T-helper 2 cell treated with Interferon-gamma antibody and Interleukin-4, amounts not matched to agents 5 μg/mL and 100 μg/mL, for 36 hours (primary cell): ENCODE measurements around the gene MAFB.

Experiments
- DNase-seq: peaks from one replicate; pipeline ENCODE4 v3.0.0; 2021; ENCODE audit warnings: low spot score
- H3K27ac Mint-ChIP-seq: one replicate; pipeline ENCODE4 v1.8.0; 2021; ENCODE audit warnings: mild to moderate bottlenecking, mixed read lengths
- H3K27me3 Mint-ChIP-seq: one replicate; pipeline ENCODE4 v1.8.0; 2021; ENCODE audit warnings: low read depth, mixed read lengths
- H3K36me3 Mint-ChIP-seq: one replicate; pipeline ENCODE4 v1.8.0; 2021; ENCODE audit warnings: low read depth, mixed read lengths
- H3K4me1 Mint-ChIP-seq: one replicate; pipeline ENCODE4 v1.8.0; 2021; ENCODE audit warnings: low read depth, mixed read lengths
- H3K4me3 Mint-ChIP-seq: one replicate; pipeline ENCODE4 v1.8.0; 2022; ENCODE audit warnings: mild to moderate bottlenecking, moderate library complexity, mixed read lengths
- H3K9me3 Mint-ChIP-seq: one replicate; pipeline ENCODE4 v1.8.0; 2021; ENCODE audit warnings: mixed read lengths

Gene MAFB

DNA sequence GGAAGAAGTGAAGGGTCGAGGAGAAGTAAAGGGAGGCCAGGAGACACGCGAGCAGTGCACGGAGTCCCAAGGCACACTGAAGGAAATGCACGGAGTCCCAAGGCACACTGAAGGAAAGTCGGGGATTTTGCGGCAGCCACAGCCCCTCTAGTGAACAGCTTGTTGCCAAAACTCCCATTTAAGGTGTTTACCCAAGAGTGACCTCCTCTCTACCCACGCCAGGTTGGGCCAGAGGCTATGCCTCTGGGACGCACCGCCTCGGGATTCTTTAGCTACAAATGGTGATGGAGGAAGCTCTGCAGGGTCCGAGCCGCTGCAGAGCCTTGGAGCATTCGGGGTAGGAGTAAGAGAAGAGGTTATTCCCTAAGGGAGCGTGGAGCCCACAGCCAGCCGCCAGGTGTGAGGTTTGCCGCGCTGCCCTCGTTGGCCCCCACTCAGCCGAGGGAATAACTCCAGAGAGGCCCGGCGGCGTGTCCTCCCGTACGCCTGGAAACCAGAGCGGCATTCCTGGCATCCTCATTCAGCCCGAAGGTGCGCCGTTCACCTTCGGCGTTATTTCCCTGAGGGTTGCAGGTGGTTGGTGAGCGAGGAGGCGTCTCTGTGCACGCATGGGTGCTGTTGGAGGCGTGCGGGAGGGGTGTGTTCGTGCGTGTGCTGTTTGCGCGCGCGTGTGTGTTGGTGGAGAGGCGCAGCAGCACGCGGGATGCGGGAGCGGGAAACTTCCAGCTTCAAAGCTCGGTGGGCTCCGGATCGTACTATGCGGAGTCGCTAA lies 3.4 kb upstream of the MAFB start:
- no peaks in the 10 kb centered on the region for H3K36me3 Mint-ChIP-seq
- H3K4me1 Mint-ChIP-seq: peaks cover 5% of the 10 kb centered on the region
- H3K27ac Mint-ChIP-seq: no peak overlapping the region
- DNase-seq: no peak
- H3K27me3 Mint-ChIP-seq: peaks cover 85% of the 10 kb centered on the region
- H3K4me3 Mint-ChIP-seq: no peak overlapping the region
- H3K9me3 Mint-ChIP-seq: no peaks in the 10 kb centered on the region

GRCh38 chr20:40691566-40692239 lies 2.7 kb upstream of the MAFB start:
- H3K27ac Mint-ChIP-seq: no peak overlapping the region
- peaks cover 85% of the 10 kb centered on the region for H3K27me3 Mint-ChIP-seq
- no peak overlapping the region for H3K4me3 Mint-ChIP-seq
- no peaks in the 10 kb centered on the region for H3K36me3 Mint-ChIP-seq
- no peaks in the 10 kb centered on the region for H3K9me3 Mint-ChIP-seq
- no peak for DNase-seq
- H3K4me1 Mint-ChIP-seq: peaks cover 5% of the 10 kb centered on the region

- Mint-ChIP-seq H3K4me3 (no peak overlapping the region), H3K27me3 (peaks cover 86% of the 10 kb centered on the region), H3K4me1 (peaks cover 5% of the 10 kb centered on the region), H3K9me3 (no peaks in the 10 kb centered on the region), H3K27ac (no peak overlapping the region), H3K36me3 (no peaks in the 10 kb centered on the region)
- no peak for DNase-seq
Observed at GRCh38 chr20:40690836-40691565, 2.0 kb upstream of the MAFB start.

- Mint-ChIP-seq H3K4me3 (peak overlapping the region; percentile 79), H3K27ac (no peak overlapping the region)
Observed at GRCh38 chr20:40689943-40690835, 1.2 kb upstream of the MAFB start.

DNA sequence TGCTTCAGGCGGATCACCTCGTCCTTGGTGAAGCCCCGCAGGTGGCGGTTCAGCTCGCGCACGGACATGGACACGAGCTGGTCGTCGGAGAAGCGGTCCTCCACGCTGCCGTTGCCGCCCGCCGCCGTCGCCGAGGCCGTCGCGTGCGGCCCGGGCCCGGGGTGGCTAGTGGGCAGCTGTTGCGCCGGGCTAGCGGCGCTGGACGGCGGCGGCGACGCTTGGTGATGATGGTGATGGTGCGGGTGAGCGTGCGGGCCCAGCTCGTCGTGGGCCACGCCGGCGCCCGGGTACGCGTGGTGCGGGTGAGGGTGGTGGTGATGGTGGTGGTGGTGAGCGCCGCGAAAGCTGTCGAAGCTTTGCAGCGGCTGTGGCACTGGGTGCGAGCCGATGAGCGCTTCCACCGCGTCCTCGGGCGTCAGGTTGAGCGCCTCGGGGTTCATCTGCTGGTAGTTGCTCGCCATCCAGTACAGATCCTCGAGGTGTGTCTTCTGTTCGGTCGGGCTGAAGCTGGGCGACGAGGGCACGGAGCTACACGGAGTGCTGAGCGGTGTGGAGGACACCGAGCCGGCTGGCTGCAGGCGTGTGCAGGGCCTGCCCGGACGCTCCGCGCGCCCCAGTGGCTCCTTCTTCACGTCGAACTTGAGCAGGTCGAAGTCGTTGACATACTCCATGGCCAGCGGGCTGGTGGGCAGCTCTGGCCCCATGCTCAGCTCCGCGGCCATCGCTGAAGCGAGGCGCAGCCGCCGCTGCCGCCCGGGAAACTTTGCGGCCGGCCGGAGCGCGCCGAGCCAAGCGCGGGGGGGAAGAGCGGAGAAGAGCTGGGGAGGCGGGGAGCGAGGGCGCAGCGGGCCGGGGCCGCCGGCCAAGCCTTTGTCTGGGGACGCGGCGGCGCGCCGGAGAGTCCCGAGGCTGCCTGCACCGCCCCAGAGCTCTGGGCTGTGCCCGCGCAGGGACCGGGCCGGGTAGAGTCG lies 622 bp downstream of the MAFB start:
- no peak overlapping the region for H3K27ac Mint-ChIP-seq
- peak overlapping the region; percentile 55 for H3K4me3 Mint-ChIP-seq
- no peaks in the 10 kb centered on the region for H3K9me3 Mint-ChIP-seq
- peaks cover 88% of the 10 kb centered on the region for H3K27me3 Mint-ChIP-seq
- no peak for DNase-seq
- no peaks in the 10 kb centered on the region for H3K36me3 Mint-ChIP-seq
- peaks cover 5% of the 10 kb centered on the region for H3K4me1 Mint-ChIP-seq

More at GRCh38 chr20:40689943-40690835, 1.2 kb upstream of the MAFB start:
- peaks cover 87% of the 10 kb centered on the region for H3K27me3 Mint-ChIP-seq
- H3K4me1 Mint-ChIP-seq: peaks cover 5% of the 10 kb centered on the region
- H3K36me3 Mint-ChIP-seq: no peaks in the 10 kb centered on the region
- no peaks in the 10 kb centered on the region for H3K9me3 Mint-ChIP-seq
- DNase-seq: peak; percentile 75

DNA sequence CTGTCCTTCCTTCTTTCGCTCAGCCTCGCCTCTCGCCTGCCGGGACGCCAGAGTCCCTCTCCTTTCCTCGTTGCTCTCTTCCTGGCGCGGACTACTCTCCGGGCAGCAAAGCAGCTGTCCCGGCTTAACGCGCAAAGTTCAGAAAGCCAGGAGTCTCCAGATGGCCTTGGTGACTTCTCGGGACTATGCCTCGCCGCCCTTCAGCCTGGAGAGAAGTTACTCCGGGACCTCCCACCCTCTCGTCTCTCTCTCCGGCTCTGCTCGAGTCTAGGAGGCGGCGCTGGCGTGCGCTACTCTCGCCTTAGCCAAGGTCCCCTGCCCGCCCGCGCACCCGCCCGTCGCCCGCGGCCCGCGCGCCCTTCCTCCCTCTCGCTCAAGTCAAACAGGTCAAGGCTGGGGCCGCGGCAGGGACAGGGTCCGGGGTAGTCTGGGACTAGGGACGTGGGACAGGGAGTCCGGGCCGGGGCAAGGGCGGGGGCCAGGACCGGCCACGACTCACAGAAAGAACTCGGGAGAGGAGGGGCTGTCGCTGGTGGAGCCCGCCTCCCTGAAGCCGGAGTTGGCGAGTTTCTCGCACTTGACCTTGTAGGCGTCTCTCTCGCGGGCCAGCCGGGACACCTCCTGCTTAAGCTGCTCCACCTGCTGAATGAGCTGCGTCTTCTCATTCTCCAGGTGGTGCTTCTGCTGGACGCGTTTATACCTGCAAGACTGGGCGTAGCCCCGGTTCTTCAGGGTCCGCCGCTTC lies 1.5 kb downstream of the MAFB start:
- no peak overlapping the region for H3K27ac Mint-ChIP-seq
- DNase-seq: no peak
- H3K9me3 Mint-ChIP-seq: no peaks in the 10 kb centered on the region
- peaks cover 89% of the 10 kb centered on the region for H3K27me3 Mint-ChIP-seq
- H3K36me3 Mint-ChIP-seq: no peaks in the 10 kb centered on the region
- H3K4me1 Mint-ChIP-seq: peaks cover 5% of the 10 kb centered on the region
- H3K4me3 Mint-ChIP-seq: no peak overlapping the region

DNA sequence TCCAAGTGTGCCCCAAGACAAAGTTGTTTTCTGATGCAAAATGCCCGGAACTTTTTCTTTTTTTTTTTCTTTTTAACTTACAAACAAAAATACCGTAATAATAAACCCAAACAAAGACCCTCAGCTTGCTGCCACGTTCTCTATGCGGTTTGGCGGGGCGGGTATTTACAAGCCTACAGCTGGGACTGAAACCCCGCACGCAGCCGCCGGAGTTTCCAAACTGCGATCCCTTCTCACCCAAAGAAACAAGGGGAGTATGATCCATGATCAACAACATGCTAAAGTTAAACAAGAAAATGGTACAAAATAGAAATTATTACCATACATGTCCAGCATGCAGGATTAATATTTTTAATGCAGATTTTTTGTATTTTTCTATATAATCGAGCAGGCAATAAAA lies 2.1 kb downstream of the MAFB start:
- no peak overlapping the region for H3K4me3 Mint-ChIP-seq
- no peak for DNase-seq
- H3K4me1 Mint-ChIP-seq: peaks cover 5% of the 10 kb centered on the region
- peaks cover 89% of the 10 kb centered on the region for H3K27me3 Mint-ChIP-seq
- H3K9me3 Mint-ChIP-seq: no peaks in the 10 kb centered on the region
- no peaks in the 10 kb centered on the region for H3K36me3 Mint-ChIP-seq
- no peak overlapping the region for H3K27ac Mint-ChIP-seq

DNA sequence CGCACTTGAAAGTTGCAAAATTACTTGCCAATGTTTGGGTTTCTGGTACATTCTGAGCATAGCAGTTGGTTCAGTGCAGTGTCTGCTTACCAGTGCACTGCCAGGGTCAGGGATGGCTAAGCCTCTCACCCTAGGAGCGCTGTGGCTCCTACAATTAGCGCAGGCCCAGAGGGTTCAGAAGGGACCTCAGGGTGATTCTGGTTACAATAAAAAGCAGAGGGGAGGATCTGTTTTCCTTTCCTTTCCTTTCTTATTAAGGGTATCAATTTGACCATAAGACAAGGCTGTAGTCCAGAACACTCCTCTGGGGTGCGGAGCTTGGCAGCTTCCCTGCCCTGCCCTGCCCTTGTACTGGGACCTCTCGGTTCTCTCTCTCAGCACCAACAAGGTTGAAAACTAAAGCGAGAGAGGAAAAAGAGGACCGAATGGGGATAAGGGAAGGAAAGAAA lies 2.6 kb downstream of the MAFB start:
- no peak for DNase-seq
- no peaks in the 10 kb centered on the region for H3K9me3 Mint-ChIP-seq
- H3K4me3 Mint-ChIP-seq: no peak overlapping the region
- no peak overlapping the region for H3K27ac Mint-ChIP-seq
- no peaks in the 10 kb centered on the region for H3K36me3 Mint-ChIP-seq
- H3K27me3 Mint-ChIP-seq: peaks cover 89% of the 10 kb centered on the region
- peaks cover 5% of the 10 kb centered on the region for H3K4me1 Mint-ChIP-seq

DNA sequence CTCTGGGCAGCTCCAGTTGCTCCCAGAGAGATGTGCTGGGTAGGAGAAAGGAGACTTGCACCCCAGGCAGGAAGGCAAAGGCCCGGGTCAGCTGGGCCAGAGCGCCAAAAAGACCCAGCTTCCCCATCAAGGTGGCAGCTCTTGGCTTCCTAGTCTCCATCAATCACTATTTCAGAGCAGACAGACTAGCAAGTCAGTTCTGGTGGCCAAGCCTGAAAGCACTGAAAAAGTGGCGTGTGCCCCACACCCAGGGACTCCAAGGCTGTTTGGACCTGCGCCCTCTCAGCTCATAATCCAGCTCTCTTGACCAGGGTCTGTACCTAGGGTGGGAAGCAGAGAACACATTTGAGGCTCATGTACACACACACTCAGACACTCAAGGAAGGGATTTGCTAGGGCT lies 3.7 kb downstream of the MAFB start:
- no peaks in the 10 kb centered on the region for H3K36me3 Mint-ChIP-seq
- peaks cover 86% of the 10 kb centered on the region for H3K27me3 Mint-ChIP-seq
- DNase-seq: no peak
- H3K4me1 Mint-ChIP-seq: peaks cover 5% of the 10 kb centered on the region
- H3K4me3 Mint-ChIP-seq: no peak overlapping the region
- H3K9me3 Mint-ChIP-seq: no peaks in the 10 kb centered on the region
- H3K27ac Mint-ChIP-seq: no peak overlapping the region

DNA sequence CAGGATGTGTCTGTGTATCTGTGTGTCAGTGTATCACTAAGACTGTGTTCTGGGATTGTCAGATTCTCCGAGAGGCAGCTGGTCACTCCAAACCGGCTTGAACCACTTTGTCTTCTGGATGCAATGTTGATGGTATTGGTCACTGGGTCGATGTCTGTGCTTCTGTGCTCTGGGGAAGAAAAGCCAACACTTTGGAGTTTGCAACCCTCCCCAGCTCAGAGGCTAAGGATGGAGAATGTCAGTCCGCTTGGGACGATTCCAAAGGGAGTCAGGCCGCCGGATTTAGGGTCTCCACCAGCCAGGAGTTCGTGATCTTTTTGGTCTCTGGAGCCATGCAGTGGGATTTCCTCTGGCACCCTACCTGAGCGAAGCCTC lies 5.2 kb downstream of the MAFB start:
- Mint-ChIP-seq H3K27me3 (peaks cover 85% of the 10 kb centered on the region), H3K4me3 (no peak overlapping the region), H3K36me3 (no peaks in the 10 kb centered on the region)

DNA sequence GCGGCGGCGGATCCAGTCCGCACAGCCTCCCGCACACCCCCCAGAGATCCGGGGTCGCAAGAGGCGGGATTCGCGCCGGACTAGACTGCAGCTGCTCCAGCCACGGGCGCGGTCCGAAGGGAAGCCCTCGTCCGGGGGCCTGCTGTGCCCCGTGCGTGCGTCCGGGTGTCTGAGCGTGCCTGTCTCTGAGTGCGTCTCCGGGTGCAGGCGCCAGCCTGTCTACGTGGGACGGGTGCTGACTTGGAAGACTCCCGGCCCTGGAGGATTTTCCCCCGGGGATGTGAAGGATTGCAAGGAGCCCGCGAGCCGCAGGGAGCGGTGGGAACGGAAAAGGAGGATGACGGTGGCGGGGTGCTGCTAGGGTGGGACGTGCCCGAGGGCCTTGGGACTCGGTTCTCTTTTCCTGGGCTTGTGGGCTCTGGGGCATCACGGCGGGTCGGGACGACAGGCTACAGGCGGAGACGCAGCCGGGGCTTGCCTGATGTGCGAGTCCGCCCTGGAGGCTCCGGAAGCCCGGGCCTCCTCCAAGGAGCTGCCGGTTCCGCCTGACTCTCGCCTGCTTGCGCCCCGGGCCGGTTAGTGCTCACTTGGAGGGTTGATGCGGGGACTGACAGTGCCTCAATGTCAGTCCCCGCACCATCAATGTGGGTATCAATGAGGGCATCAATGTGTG lies 5.7 kb downstream of the MAFB start:
- H3K36me3 Mint-ChIP-seq: no peaks in the 10 kb centered on the region
- H3K27ac Mint-ChIP-seq: no peak overlapping the region
- no peaks in the 10 kb centered on the region for H3K4me1 Mint-ChIP-seq
- H3K9me3 Mint-ChIP-seq: no peaks in the 10 kb centered on the region
- H3K4me3 Mint-ChIP-seq: no peak overlapping the region
- DNase-seq: no peak
- H3K27me3 Mint-ChIP-seq: peaks cover 87% of the 10 kb centered on the region

More for the DNA sequence above, 5.2 kb downstream of the MAFB start:
- H3K4me1 Mint-ChIP-seq: peaks cover 2% of the 10 kb centered on the region
- no peak overlapping the region for H3K27ac Mint-ChIP-seq
- no peaks in the 10 kb centered on the region for H3K9me3 Mint-ChIP-seq
- no peak for DNase-seq
